NAMALWA (cell line): ENCODE measurements around the gene TPT1.
A peak's percentile ranks its signal among the peaks of the same experiment; 100 is the strongest.
"Not testable (repeated sequence)": the region's sequence is repeated elsewhere in the genome, so short reads cannot be mapped to it uniquely, and the experiment has no call there.

Experiments
- DNase-seq: peaks from one replicate; pipeline ENCODE4 v3.0.0-alpha.2; 2015; ENCODE audit warnings: low spot score

TPT1 gene

DNA sequence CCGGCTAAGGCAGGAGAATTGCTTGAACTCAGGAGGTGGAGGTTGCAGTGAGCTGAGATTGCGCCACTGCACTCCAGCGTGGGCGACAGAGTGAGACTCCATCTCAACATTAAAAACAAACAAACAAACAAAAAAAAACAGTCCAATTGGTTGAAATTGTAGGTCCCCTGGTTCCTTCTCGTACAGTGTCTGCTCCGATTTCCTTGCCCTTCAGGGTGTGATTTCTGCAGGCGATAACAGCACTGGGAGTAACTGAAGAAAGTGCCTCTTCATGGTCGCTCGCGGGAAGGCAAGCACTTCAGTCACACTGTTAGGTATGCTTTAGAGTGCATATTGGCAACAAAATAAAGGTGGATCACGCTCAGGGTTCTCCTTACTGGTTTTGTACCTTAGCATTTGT, 39.7 kb downstream of the TPT1 start:
- DNase-seq = no peak

DNA sequence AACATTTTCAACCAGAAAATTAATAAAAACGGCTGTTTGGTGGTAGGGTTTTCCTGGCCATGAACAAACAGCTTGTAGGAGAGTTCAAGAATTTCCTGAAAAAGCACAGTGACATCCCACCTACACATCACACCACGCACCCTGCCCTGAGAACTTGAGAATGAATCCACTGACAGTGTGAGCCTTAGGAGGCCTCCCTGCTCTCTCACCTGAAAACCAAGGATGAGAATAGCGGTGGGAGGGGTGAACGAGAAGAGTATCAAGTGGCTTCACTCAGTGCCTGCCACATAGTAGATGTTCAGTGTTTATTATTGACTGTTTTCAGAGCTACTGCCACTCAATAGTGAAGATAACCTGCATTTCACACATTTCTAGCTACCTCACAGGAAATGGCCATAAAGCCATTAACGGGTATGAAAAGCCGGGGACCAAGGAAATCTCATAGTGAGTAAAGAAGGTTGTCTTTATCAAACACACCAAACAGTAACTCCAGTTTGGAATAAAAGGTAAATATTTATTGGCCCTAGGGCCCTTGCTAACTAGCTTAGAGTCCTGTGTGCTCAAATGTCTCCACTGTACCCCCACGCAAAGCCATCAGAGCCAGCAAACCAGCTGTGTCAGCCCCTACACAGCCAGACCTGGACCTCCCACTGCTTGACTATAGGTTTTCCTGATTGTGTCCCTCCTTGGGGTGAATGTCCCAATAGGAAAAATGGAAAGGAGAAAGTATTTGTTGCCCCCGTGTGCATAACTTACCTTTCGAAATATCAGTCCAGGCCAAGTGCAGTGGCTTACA, 40.6 kb downstream of the TPT1 start:
- no peak for DNase-seq

DNA sequence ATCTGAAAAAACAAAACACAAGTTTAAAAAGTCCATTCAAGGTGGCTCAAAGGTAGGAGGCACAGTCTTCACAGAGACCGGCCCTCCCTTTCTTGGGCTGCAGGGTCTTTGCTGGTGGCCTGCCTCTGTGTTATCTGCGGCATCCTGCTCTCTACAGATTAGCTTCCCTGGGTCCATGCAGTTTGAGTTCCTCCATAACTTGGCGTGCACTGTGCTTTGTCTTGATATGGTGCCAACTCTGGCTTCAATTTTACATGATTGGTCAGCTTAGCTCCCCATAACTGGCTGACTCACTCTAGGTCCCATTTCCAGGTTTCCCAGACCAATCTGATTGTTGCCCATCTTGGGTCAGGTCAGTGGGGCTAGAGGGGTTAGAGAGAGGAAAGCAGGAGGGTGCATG, 41.8 kb downstream of the TPT1 start:
- no peak for DNase-seq

DNA sequence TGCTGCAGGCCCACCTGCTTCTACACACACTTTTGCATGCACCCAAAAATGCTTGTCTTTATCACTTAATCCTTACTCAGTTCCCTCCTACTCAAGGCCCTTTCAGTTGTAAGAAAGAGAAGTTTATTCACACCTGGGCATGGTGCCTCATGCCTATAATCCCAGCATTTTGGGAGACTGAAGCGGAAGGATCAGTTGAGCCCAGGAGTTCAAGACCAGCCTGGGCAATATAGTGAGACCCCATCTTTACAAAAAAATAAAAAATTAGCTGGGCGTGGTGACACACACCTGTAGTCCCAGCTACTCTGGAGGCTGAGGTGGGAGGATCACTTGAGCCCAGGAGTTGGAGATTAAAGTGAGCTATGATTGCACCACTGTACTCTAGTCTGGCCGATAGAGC, 42.4 kb downstream of the TPT1 start:
- not testable (repeated sequence) for DNase-seq

DNA sequence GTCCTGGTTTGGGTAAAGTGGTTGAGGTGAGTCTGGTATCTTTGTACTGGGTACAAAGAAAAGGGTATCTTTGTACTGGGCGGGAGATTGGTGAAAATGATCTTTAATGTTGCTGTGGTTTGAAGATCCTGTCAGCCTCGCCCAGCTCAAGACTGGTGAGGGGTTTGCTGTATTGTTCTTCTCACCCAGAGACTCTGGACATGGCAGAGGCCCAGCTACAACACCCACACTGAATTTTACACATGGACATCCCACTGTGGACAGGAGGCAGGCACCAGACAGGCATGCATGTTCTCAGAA, 42.8 kb downstream of the TPT1 start:
- no peak for DNase-seq

DNA sequence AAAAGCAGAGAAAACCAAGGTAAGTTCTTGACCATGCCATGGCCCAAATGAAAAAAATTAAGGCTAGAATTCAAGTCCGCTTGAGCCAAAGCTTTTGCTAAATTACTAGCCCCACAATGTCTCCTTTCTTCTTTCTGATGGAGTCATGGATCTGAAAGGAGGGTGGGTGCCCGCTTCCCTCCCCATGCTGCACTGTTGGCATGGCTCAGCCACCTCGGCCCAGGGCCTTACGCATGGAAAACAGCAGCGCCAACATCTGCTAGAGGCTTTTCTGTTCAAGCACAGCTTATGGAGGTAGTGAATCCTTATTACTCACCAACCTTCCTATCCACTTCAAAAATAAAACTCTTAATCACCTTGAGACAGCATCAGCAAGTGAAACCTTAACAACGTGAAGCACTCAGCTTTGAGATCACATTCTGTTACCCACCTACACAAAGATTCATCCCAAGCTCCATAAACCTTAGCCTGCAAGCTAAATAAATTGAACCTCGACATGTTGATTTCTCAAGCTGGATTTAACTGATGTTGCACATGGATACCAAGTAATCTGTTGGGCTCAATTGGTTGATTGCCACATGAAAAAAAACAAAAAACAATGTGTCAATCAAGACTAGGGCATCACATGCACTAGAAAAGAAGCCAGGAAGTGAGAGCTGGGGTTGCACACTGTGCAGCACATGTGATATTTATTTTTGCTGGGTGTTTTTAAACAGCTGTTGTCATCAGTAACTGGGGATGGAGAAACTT, 43.4 kb downstream of the TPT1 start:
- peak; percentile 20 for DNase-seq

DNA sequence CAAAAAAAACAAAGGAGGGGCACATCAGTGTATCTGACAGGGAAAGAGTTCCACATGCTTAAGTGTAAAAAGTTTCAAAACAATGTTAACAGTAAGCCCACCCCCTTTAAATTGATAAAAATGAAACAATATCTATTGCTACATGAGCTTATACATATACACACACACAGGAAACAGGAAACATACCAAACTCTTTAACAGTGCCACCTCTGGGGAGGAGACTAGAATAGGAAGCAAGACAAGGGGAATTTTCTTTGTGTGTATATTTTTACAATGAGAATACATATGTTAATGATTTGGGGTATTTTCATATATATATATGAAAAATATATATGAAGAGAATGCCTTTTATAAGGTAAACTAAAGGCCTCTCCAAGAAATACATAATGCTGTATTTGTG, 44.7 kb downstream of the TPT1 start:
- no peak for DNase-seq

DNA sequence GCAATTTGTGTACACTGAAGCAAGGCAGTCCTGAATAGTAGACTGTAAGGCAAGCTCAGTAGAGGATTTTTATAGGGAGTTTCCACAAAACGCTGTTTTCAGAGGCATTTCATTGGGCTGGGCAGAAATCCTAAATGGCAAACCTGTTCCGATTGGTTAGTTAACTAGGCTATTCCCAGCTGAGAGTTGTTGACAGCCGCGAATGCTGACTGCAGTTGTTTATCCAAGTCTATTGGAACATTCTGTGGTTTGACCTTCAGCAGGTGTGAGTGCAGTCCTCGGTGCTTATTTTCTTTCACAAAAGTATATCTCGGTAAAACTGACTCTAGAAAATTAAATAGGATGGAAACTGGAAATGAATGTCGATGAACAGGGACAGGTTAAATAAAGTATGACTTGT, 45.4 kb downstream of the TPT1 start:
- no peak for DNase-seq

DNA sequence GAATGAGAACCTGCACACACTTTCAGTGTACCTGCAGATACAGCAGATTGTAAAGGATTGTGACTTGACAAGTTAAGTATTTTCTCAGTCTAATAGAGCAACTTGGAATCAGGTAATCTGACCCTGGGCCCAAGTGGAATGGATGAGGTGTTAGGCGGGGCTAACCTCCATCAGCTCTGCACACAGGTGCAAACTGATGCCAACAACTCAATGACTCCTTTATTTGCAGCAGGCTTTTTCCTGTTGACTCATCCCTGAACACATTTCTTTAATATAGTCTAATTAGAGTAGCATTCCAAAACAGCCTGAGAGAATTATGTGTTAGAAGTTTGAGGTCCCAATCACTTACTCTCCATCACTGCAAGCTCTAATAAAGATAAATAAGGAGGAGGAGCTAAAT, 48.8 kb downstream of the TPT1 start:
- no peak for DNase-seq

DNA sequence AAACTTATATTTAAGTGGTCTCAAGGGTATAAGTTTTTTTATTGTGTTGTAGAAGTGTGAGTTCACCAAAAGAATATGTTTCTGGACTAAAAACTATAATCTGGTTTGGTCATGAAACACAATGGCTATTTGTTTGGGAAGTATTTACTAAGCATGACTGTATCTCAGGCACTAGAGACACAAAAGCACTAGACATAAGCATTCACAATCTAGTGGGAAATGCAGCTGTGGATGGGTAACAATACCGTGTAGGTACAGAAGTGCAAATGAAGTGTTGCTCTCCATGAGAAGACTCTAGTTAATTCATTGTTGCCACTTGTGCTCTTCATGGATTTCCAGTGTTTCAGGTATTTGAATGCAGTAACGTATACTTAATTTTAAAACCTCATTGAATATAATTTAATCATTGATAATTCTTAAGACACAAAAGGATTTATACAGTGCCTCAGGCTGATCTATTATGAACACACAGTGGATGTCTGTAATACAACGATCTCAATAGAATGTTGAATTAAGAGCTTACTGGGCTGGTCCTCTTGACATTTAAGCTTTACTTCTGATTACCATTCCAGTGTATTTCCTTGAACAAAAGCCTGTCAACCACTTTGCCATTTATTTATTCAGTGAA, 50.9 kb downstream of the TPT1 start:
- no peak for DNase-seq
